ENCODE data around the gene STIP1. TPM values are rescaled to one million over a fixed set of nuclear protein-coding genes. Genes with fewer than 3 reads are reported as not detected.
A peak's percentile ranks its signal among the peaks of the same experiment; 100 is the strongest.

The STIP1 gene
- total and polyA plus RNA-seq, 2 of the 8 experiments (the other 6 are each of a cell fraction or from before 2014, with no cell fraction given): 140 to 329 TPM

DNA sequence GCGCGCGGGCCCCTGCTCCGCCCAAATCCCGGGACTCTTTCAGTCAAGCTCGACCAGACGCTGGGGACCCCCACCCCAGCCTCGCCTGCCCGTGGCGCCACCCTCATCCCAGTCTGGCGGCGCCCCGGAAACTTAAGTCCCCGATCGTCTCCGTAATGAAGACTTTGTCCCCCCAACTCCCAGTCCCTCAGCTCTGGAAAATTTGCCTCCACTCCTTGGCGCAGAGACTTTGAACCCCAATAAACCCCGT is 65.7 kb downstream of the STIP1 start:
- H3K18ac ChIP-seq (ENCODE audit: extremely low read depth, low read length): 0 out of 2 replicates have a peak overlapping the region, but pooled peaks have one; percentile 99
- peaks cover 8 to 24% (median 17%) of the 10 kb centered on the region in 4 experiments for H3K36me3 ChIP-seq (ENCODE audit: control insufficient read depth in 2 of 4, insufficient read depth in 4 of 4, low read length in 3 of 4)

More for the DNA sequence above, 65.7 kb downstream of the STIP1 start:
- no peak overlapping the region for H2BK120ac ChIP-seq (replicated peaks; ENCODE audit: low read depth, low read length)
- H2AK5ac ChIP-seq (ENCODE audit: low read depth, low read length): no peak overlapping the region
- no peak overlapping the region for H4K5ac ChIP-seq (ENCODE audit: insufficient read length, low read depth, low read length)
- no peak overlapping the region for H3K14ac ChIP-seq (ENCODE audit: insufficient read length)
- FAIRE-seq: no peak
- peak overlapping the region; percentile 54 to 62 (median 60); a peak in 6 of 7 replicates for H3K9ac ChIP-seq (replicated peaks in 1 of 4; ENCODE audit: extremely low read depth in 1 of 4, low read depth in 3 of 4, low read length in 3 of 4)
- H2BK5ac ChIP-seq (ENCODE audit: low read depth, low read length): no peak overlapping the region
- H3K27ac ChIP-seq (ENCODE audit: low read depth, low read length): 0 out of 2 replicates have a peak overlapping the region, but pooled peaks have one; percentile 22
- H3K79me1 ChIP-seq (ENCODE audit: low read depth, low read length): peaks cover 2% of the 10 kb centered on the region; the same call in 1 of the 2 replicates
- peaks cover 0 to 40% (median 34%) of the 10 kb centered on the region in 4 experiments; a peak in 6 of 7 replicates for H3K4me1 ChIP-seq (replicated peaks in 1 of 4; ENCODE audit: control insufficient read depth in 3 of 4, insufficient read depth in 4 of 4, low read length in 3 of 4)
- H3K56ac ChIP-seq (replicated peaks; ENCODE audit: insufficient read length, low read depth, low read length): peak overlapping the region; percentile 9
- DNase-seq (ENCODE audit: low read depth in 1 of 2, low spot score in 2 of 2): no peak
- CTCF ChIA-PET (ENCODE audit: partially characterized antibody): interaction anchor here (0.7 to 10.0 kb wide), 20 partner anchors 14 to 1659 kb away, joined by 3 to 102 read pairs (median 5); partner anchors contain the start of genes CATSPERZ, FERMT3, NUDT22 and TRPT1
- H4K8ac ChIP-seq (ENCODE audit: extremely low read depth, insufficient read depth, low read length): no peak overlapping the region
- no peak overlapping the region for H3K23ac ChIP-seq (ENCODE audit: insufficient read length)
- H4K91ac ChIP-seq (replicated peaks; ENCODE audit: insufficient read length, low read length): no peak overlapping the region
- POLR2A ChIA-PET (ENCODE audit: partially characterized antibody): interaction anchor here (0.9 to 13.1 kb wide), 14 partner anchors 9 to 1410 kb away, joined by 3 to 352 read pairs (median 8); partner anchors contain the start of genes DNAJC4, ESRRA, FKBP2 and NUDT22
- H2BK12ac ChIP-seq (ENCODE audit: low read depth, low read length): no peak overlapping the region
- no peak overlapping the region for H2BK15ac ChIP-seq (ENCODE audit: low read length)
- H3K27me3 ChIP-seq (replicated peaks in 1 of 4; ENCODE audit: control insufficient read depth in 3 of 4, extremely low read depth in 1 of 4, insufficient read depth in 3 of 4, low read length in 3 of 4): no peaks in the 10 kb centered on the region
- H4K20me1 ChIP-seq (replicated peaks in 1 of 2; ENCODE audit: control insufficient read depth in 1 of 2, insufficient read depth in 2 of 2, low read length in 2 of 2): peaks cover 6 to 16% of the 10 kb centered on the region in 2 experiments
- 0 out of 4 replicates have a peak, but pooled peaks of 1 of the 2 experiments have one; percentile 51 for TF ChIP-seq SIN3A (conservative IDR thresholded peaks at IDR 0.05 in 1 of 2, IDR thresholded peaks at IDR 0.05 in 1 of 2; ENCODE audit: low read depth in 1 of 2, low read length in 2 of 2)
- no peak for TF ChIP-seq GABPA (IDR thresholded peaks at IDR 0.05; ENCODE audit: borderline replicate concordance, insufficient read depth, low read length)
- peak; percentile 25 for TF ChIP-seq KDM4A (IDR thresholded peaks at IDR 0.05; ENCODE audit: low read depth, low read length, severe bottlenecking)
- H3K4me3 ChIP-seq (ENCODE audit: extremely low read depth in 1 of 4, insufficient read depth in 2 of 4, low read depth in 3 of 4, low read length in 4 of 4): peak overlapping the region; percentile 73 to 86 (median 76)
- no peaks in the 10 kb centered on the region for H3K9me3 ChIP-seq (ENCODE audit: insufficient read depth in 2 of 2, low read depth in 1 of 2, low read length in 1 of 2)
- H3K79me2 ChIP-seq (ENCODE audit: control insufficient read depth in 1 of 2, insufficient read depth in 2 of 2, low read length in 2 of 2): peaks cover 0 to 23% of the 10 kb centered on the region in 2 experiments; a peak in 1 of 4 replicates
- H3K23me2 ChIP-seq (ENCODE audit: low read depth, low read length): peaks cover 13% of the 10 kb centered on the region
- no peak overlapping the region for H3K4ac ChIP-seq (replicated peaks; ENCODE audit: insufficient read length, low read depth, low read length)
- H2AFZ ChIP-seq (ENCODE audit: low read length): no peak overlapping the region
- 4% methylated on average over 18 of the region's 18 CpGs; no CpG with 5 or more reads in 1 of the 2 experiments for WGBS, 2 experiments (ENCODE audit: extremely low coverage in 1 of 2, insufficient coverage in 1 of 2, insufficient read length in 1 of 2, insufficient replicate concordance in 2 of 2, low coverage in 1 of 2, low lambda C conversion rate in 2 of 2, missing lambda C conversion rate in 1 of 2)
- H3K4me2 ChIP-seq (ENCODE audit: insufficient read depth in 1 of 2, low read depth in 2 of 2, low read length in 2 of 2): peak overlapping the region; percentile 73 to 88
- no peak overlapping the region for H2BK20ac ChIP-seq (ENCODE audit: low read length)

Measured in H1 (cell line).